Motor neuron (in vitro differentiated cells): ENCODE measurements around the gene ACADL. TPM values are rescaled to one million over a fixed set of nuclear protein-coding genes. Genes with fewer than 3 reads are reported as not detected.
"Not testable (repeated sequence)": the region's sequence is repeated elsewhere in the genome, so short reads cannot be mapped to it uniquely, and the experiment has no call there.

Experiments
- ATAC-seq, 8 experiments: fragments of 200-7000 bp; cut with Tn5 transposase; replicated peaks in 6 of 8; 2 replicates each; pipeline ENCODE4 v1.8.0; 2021; ENCODE audit warnings: mild to moderate bottlenecking in 8 of 8, moderate library complexity in 8 of 8
- H3K27ac ChIP-seq, 2 donors: fragments of 250-450 bp; sonication (Bioruptor Pico); 2 replicates each; pipeline ENCODE4 v1.9.0; 2021; ENCODE audit warnings: antibody characterized with exemption in 2 of 2, mild to moderate bottlenecking in 2 of 2, moderate library complexity in 1 of 2
- H3K4me1 ChIP-seq, 2 donors: fragments of 250-450 bp; sonication (Bioruptor Pico); replicated peaks in 1 of 2; 2 replicates each; pipeline ENCODE4 v1.6.1; 2021; ENCODE audit warnings: antibody characterized with exemption in 2 of 2, mild to moderate bottlenecking in 2 of 2, moderate library complexity in 1 of 2
- H3K4me3 ChIP-seq, 5 donors: fragments of 250-450 bp; sonication (Bioruptor Pico); 2 replicates each; pipeline ENCODE4 v1.9.0; 2021; ENCODE audit warnings: antibody characterized with exemption in 5 of 5, mild to moderate bottlenecking in 5 of 5, moderate library complexity in 4 of 5
- WGBS, 10 experiments: fragments of 450-650 bp; shearing (Covaris generic); methylation state at CpG; one replicate each; pipeline ENCODE4 v1.0.0; 2022; 5-methylcytosine and 5-hydroxymethylcytosine counted together
- in situ Hi-C, 9 experiments: fragments of 400-800 bp; cut with MboI; loops; one replicate each; pipeline ENCODE4 v1.15.0; 2021; ENCODE audit warnings: low sequenced_read_pairs in 9 of 9, low pct_unique_long_range_greater_than_20kb in 2 of 9; ENCODE audit not compliant: unreplicated experiment in 9 of 9
- total RNA-seq, 8 experiments: library from RNA; unstranded; fragments of 300-600 nt; gene quantifications; 2 replicates each; pipeline versions ENCODE4 v1.2.3 to v1.2.4, GENCODE V29; 2022

Gene ACADL
- total RNA-seq, 8 experiments from 2014 or later, result 0.08 to 1.4 (median 0.41) TPM; not detected in 2

- H3K27ac ChIP-seq, result no peak overlapping the region
- ATAC-seq, result no peak
- in situ Hi-C loops, result loop anchor here in 2 of 9 experiments (25.0 kb wide), 3 partner anchors 192 to 1767 kb away; partner anchors contain the start of gene PTH2R (in 1 of the 2)
- no peaks in the 10 kb centered on the region for H3K4me1 ChIP-seq
- H3K4me3 ChIP-seq, result no peak overlapping the region
Measured at GRCh38 chr2:210179351-210179990, 45.8 kb downstream of the ACADL start.

- peak in 1 of 8 experiments; percentile 69 for ATAC-seq
- WGBS, 10 experiments, result 17 to 100% (median 60%) methylated on average over 1 of the region's 1 CpG; no CpG with 5 or more reads in 1 of the 10 experiments
- Histone ChIP-seq H3K4me1 (no peaks in the 10 kb centered on the region), H3K27ac (no peak overlapping the region), H3K4me3 (no peak overlapping the region)
- in situ Hi-C loops, result loop anchor here in 2 of 9 experiments (25.0 kb wide), 3 partner anchors 190 to 1765 kb away; partner anchors contain the start of gene PTH2R (in 1 of the 2)
Measured at GRCh38 chr2:210177769-210178168, 47.5 kb downstream of the ACADL start.

GRCh38 chr2:210177115-210177514, 48.1 kb downstream of the ACADL start:
- 80 to 100% (median 100%) methylated on average over 1 of the region's 1 CpG; no CpG with 5 or more reads in 2 of the 10 experiments for WGBS, 10 experiments
- H3K4me1 ChIP-seq, ATAC-seq, H3K4me3 ChIP-seq, H3K27ac ChIP-seq: not testable (repeated sequence)
- in situ Hi-C loops, result loop anchor here in 2 of 9 experiments (25.0 kb wide), 3 partner anchors 190 to 1765 kb away; partner anchors contain the start of gene PTH2R (in 1 of the 2)

- ATAC-seq, result no peak
- Histone ChIP-seq H3K4me1 (peaks cover 0 to under 1% of the 10 kb centered on the region in 2 donors), H3K27ac (no peak overlapping the region), H3K4me3 (no peak overlapping the region)
- in situ Hi-C loops, result no loop called here
Measured at GRCh38 chr2:210174086-210174485, 51.2 kb downstream of the ACADL start.

GRCh38 chr2:210172219-210172575, 53.0 kb downstream of the ACADL start:
- peak overlapping the region; percentile 66 to 94 (median 83) for H3K4me3 ChIP-seq
- H3K4me1 ChIP-seq, result peaks cover 0 to 5% of the 10 kb centered on the region in 2 donors
- H3K27ac ChIP-seq, result no peak overlapping the region
- no peak for ATAC-seq
- 0 to 32% (median 10%) methylated on average over 1 to 7 of the region's 8 CpGs for WGBS, 10 experiments
- in situ Hi-C loops, result no loop called here

GRCh38 chr2:210171309-210172218, 53.7 kb downstream of the ACADL start, which contains the start of gene KANSL1L:
TSS of gene KANSL1L (minus strand) at chr2:210171409. CDS start at chr2:210154582, 16,827 bp downstream.
- Histone ChIP-seq H3K4me1 (peaks cover 0 to 5% of the 10 kb centered on the region in 2 donors), H3K27ac (peak within 1 kb of the TSS; percentile 95 to 98), H3K4me3 (peak within 1 kb of the TSS; percentile 66 to 94 (median 83))
- in situ Hi-C loops, result no loop called here
- 0 to 5% (median 1%) methylated on average over 1 to 27 of the region's 67 CpGs; no CpG with 5 or more reads in 2 of the 10 experiments for WGBS, 10 experiments
- ATAC-seq, result peak; percentile 76 to 87 (median 84)

GRCh38 chr2:210170446-210171303, 54.6 kb downstream of the ACADL start:
- Histone ChIP-seq H3K27ac (peak overlapping the region; percentile 95 to 98), H3K4me1 (peaks cover 0 to 5% of the 10 kb centered on the region in 2 donors), H3K4me3 (peak overlapping the region; percentile 66 to 94 (median 83))
- WGBS, 10 experiments, result 0 to 13% (median 0%) methylated on average over 1 to 6 of the region's 64 CpGs; no CpG with 5 or more reads in 5 of the 10 experiments
- ATAC-seq, result peak; percentile 58 to 77 (median 72)
- in situ Hi-C loops, result no loop called here

- H3K27ac ChIP-seq, result peak overlapping the region; percentile 95 to 98
- WGBS, 10 experiments, result 0 to 3% (median 0%) methylated on average over 1 to 6 of the region's 6 CpGs; no CpG with 5 or more reads in 1 of the 10 experiments
Measured at GRCh38 chr2:210170196-210170445, 55.1 kb downstream of the ACADL start.

GRCh38 chr2:210169516-210170195, 55.6 kb downstream of the ACADL start:
- WGBS, 10 experiments, result 2 to 37% (median 16%) methylated on average over 4 to 6 of the region's 6 CpGs
- in situ Hi-C loops, result no loop called here
- Histone ChIP-seq H3K4me1 (peaks cover 0 to 5% of the 10 kb centered on the region in 2 donors), H3K27ac (peak overlapping the region in 1 of 2 donors; percentile 95), H3K4me3 (peak overlapping the region; percentile 66 to 94 (median 83))
- no peak for ATAC-seq

More at GRCh38 chr2:210170196-210170445, 55.1 kb downstream of the ACADL start:
- in situ Hi-C loops, result no loop called here
- no peak for ATAC-seq
- Histone ChIP-seq H3K4me3 (peak overlapping the region; percentile 66 to 94 (median 83)), H3K4me1 (peaks cover 0 to 5% of the 10 kb centered on the region in 2 donors)

- 0 to 88% (median 0%) methylated on average over 1 of the region's 1 CpG; no CpG with 5 or more reads in 4 of the 10 experiments for WGBS, 10 experiments
- no peak overlapping the region for H3K27ac ChIP-seq
- ATAC-seq, result no peak
- in situ Hi-C loops, result no loop called here
- H3K4me3 ChIP-seq, result no peak overlapping the region
- H3K4me1 ChIP-seq, result peaks cover 0 to 5% of the 10 kb centered on the region in 2 donors
Measured at GRCh38 chr2:210167227-210167626, 58.0 kb downstream of the ACADL start.

- H3K27ac ChIP-seq, result no peak overlapping the region
- ATAC-seq, result no peak
- no peak overlapping the region for H3K4me3 ChIP-seq
- 47 to 67% (median 62%) methylated on average over 3 to 6 of the region's 6 CpGs for WGBS, 10 experiments
- no peaks in the 10 kb centered on the region for H3K4me1 ChIP-seq
- in situ Hi-C loops, result no loop called here
Measured at GRCh38 chr2:210162466-210163124, 62.7 kb downstream of the ACADL start.

GRCh38 chr2:210159059-210159458, 66.2 kb downstream of the ACADL start:
- peak in 1 of 8 experiments; percentile 63 for ATAC-seq
- 94 to 100% (median 100%) methylated on average over 2 to 3 of the region's 3 CpGs; no CpG with 5 or more reads in 1 of the 10 experiments for WGBS, 10 experiments
- Histone ChIP-seq H3K27ac (no peak overlapping the region), H3K4me1 (no peaks in the 10 kb centered on the region), H3K4me3 (no peak overlapping the region)
- in situ Hi-C loops, result no loop called here
